Vagina (tissue), 2 donors: Measurements from ENCODE around the gene DDB1.

ENCODE experiments used
- CTCF ChIP-seq, 3 experiments: fragments of 450-650 bp in 2 of 3; fragments of 200-600 bp in 1 of 3; sonication (generic) in 1 of 3; IDR thresholded peaks; one replicate each; pipeline ENCODE4 v1.5.1; 2017 to 2019; ENCODE audit warnings: antibody characterized with exemption in 3 of 3, mild to moderate bottlenecking in 2 of 3, moderate library complexity in 2 of 3
- POLR2A ChIP-seq, 2 donors: fragments of 450-650 bp; IDR thresholded peaks; one replicate each; pipeline ENCODE4 v1.6.1; 2017; ENCODE audit warnings: antibody characterized with exemption in 2 of 2, mild to moderate bottlenecking in 2 of 2, moderate library complexity in 2 of 2
- POLR2AphosphoS5 ChIP-seq, 2 donors: sonication (generic); formaldehyde crosslinking; IDR thresholded peaks; one replicate each; pipeline ENCODE4 v1.9.0; 2017; ENCODE audit warnings: antibody characterized with exemption in 2 of 2, mild to moderate bottlenecking in 2 of 2, low read depth in 1 of 2; ENCODE audit not compliant: insufficient read depth in 1 of 2

GRCh38 chr11:61342207-61342803, 9.4 kb upstream of the DDB1 start:
- no peak for TF ChIP-seq CTCF (IDR thresholded peaks at IDR 0.05)
- TF ChIP-seq POLR2A (IDR thresholded peaks at IDR 0.05) = no peak
- TF ChIP-seq POLR2AphosphoS5 (IDR thresholded peaks at IDR 0.05; ENCODE audit: insufficient read depth in 1 of 2, low read depth in 1 of 2) = no peak
